MM.1S (cell line): Measurements from ENCODE around the gene LGMN.

Source experiments
- DNase-seq: peaks from one replicate; pipeline ENCODE4 v3.0.0-alpha.2; 2015
- H2AFZ ChIP-seq: fragments of 300-600 bp; sonication (generic); 2 replicates; pipeline ENCODE4 v1.6.0; 2016; ENCODE audit warnings: antibody characterized with exemption, low read length
- H3F3A ChIP-seq: fragments of 300-600 bp; sonication (generic); 2 replicates; pipeline ENCODE4 v1.6.1; 2016; ENCODE audit warnings: mild to moderate bottlenecking, antibody characterized with exemption, low read length, moderate library complexity, mixed read lengths; ENCODE audit not compliant: insufficient read depth
- H3K27ac ChIP-seq: fragments of 300-600 bp; sonication (generic); 2 replicates; pipeline ENCODE4 v1.5.1; 2016; ENCODE audit warnings: mild to moderate bottlenecking, low read length
- H3K27me3 ChIP-seq: fragments of 300-600 bp; sonication (generic); replicated peaks from 2 replicates; pipeline ENCODE4 v1.6.0; 2016; ENCODE audit warnings: low read length; ENCODE audit not compliant: insufficient read depth
- H3K36me3 ChIP-seq: fragments of 300-600 bp; sonication (generic); replicated peaks from 2 replicates; pipeline ENCODE4 v1.6.1; 2016; ENCODE audit warnings: mild to moderate bottlenecking, low read length, mixed read lengths; ENCODE audit not compliant: insufficient read depth
- H3K4me1 ChIP-seq: fragments of 300-600 bp; sonication (generic); 2 replicates; pipeline ENCODE4 v1.6.1; 2016; ENCODE audit warnings: low read length, mixed read lengths
- H3K4me2 ChIP-seq: fragments of 300-600 bp; sonication (generic); 2 replicates; pipeline ENCODE4 v1.6.0; 2016; ENCODE audit warnings: low read depth, low read length
- H3K4me3 ChIP-seq: fragments of 300-600 bp; sonication (generic); 2 replicates; pipeline ENCODE4 v1.5.1; 2016; ENCODE audit warnings: low read length, mixed read lengths
- H3K79me2 ChIP-seq: fragments of 300-600 bp; sonication (generic); 2 replicates; pipeline ENCODE4 v1.6.1; 2016; ENCODE audit warnings: mixed run types, low read length, mixed read lengths
- H3K9ac ChIP-seq: fragments of 300-600 bp; sonication (generic); 2 replicates; pipeline ENCODE4 v1.6.1; 2016; ENCODE audit warnings: low read length, mixed read lengths
- H3K9me2 ChIP-seq: fragments of 300-600 bp; sonication (generic); replicated peaks from 2 replicates; pipeline ENCODE4 v1.6.1; 2016; ENCODE audit warnings: mild to moderate bottlenecking, low read length, mixed read lengths; ENCODE audit not compliant: insufficient read depth
- H3K9me3 ChIP-seq: fragments of 300-600 bp; sonication (generic); replicated peaks from 2 replicates; pipeline ENCODE4 v1.6.1; 2016; ENCODE audit warnings: mild to moderate bottlenecking, low read length, mixed read lengths; ENCODE audit not compliant: insufficient read depth
- H4K20me1 ChIP-seq: fragments of 300-600 bp; sonication (generic); 2 replicates; pipeline ENCODE4 v1.6.1; 2016; ENCODE audit warnings: mild to moderate bottlenecking, low read length, moderate library complexity, mixed read lengths; ENCODE audit not compliant: insufficient read depth
- CTCF ChIP-seq: fragments of 300-600 bp; sonication (generic); IDR thresholded peaks from 2 replicates; pipeline ENCODE4 v1.5.1; 2016; ENCODE audit warnings: antibody characterized with exemption, low read length, mixed read lengths
- EZH2 ChIP-seq: fragments of 300-600 bp; sonication (generic); optimal IDR thresholded peaks from 2 replicates; pipeline ENCODE3; 2017; ENCODE audit warnings: low read depth, mild to moderate bottlenecking, antibody characterized with exemption, low read length, mixed read lengths
- EZH2phosphoT487 ChIP-seq: fragments of 300-600 bp; sonication (generic); IDR thresholded peaks from 2 replicates; pipeline ENCODE4 v1.6.1; 2018; ENCODE audit warnings: antibody characterized with exemption, low read length

LGMN gene

GRCh38 chr14:92712654-92713051 is 35.8 kb downstream of the LGMN start:
- Histone ChIP-seq H3K4me3 (no peak overlapping the region), H4K20me1 (no peaks in the 10 kb centered on the region), H3K9ac (no peak overlapping the region), H2AFZ (no peak overlapping the region), H3K9me2 (no peaks in the 10 kb centered on the region), H3K9me3 (no peaks in the 10 kb centered on the region), H3K27ac (no peak overlapping the region), H3K36me3 (no peaks in the 10 kb centered on the region), H3K4me2 (no peak overlapping the region), H3F3A (no peaks in the 10 kb centered on the region), H3K79me2 (no peaks in the 10 kb centered on the region), H3K4me1 (no peaks in the 10 kb centered on the region), H3K27me3 (no peaks in the 10 kb centered on the region)
- TF ChIP-seq EZH2phosphoT487 (no peak), CTCF (no peak), EZH2 (no peak)
- DNase-seq: no peak

GRCh38 chr14:92711976-92712653 is 36.3 kb downstream of the LGMN start:
- no peaks in the 10 kb centered on the region for H4K20me1 ChIP-seq
- H3K9me3 ChIP-seq: no peaks in the 10 kb centered on the region
- H3K4me1 ChIP-seq: no peaks in the 10 kb centered on the region
- no peak overlapping the region for H3K4me2 ChIP-seq
- no peak for DNase-seq
- H3K27ac ChIP-seq: no peak overlapping the region
- no peak overlapping the region for H2AFZ ChIP-seq
- no peaks in the 10 kb centered on the region for H3F3A ChIP-seq
- no peaks in the 10 kb centered on the region for H3K27me3 ChIP-seq
- no peaks in the 10 kb centered on the region for H3K36me3 ChIP-seq
- H3K9ac ChIP-seq: no peak overlapping the region
- no peak overlapping the region for H3K4me3 ChIP-seq
- TF ChIP-seq EZH2phosphoT487 (no peak), CTCF (no peak), EZH2 (no peak)
- H3K79me2 ChIP-seq: no peaks in the 10 kb centered on the region
- no peaks in the 10 kb centered on the region for H3K9me2 ChIP-seq

- Histone ChIP-seq H3K9ac (no peak overlapping the region), H3K9me3 (no peaks in the 10 kb centered on the region), H2AFZ (no peak overlapping the region), H3F3A (no peaks in the 10 kb centered on the region), H3K27ac (no peak overlapping the region), H3K4me2 (no peak overlapping the region), H3K79me2 (no peaks in the 10 kb centered on the region), H3K9me2 (no peaks in the 10 kb centered on the region), H3K36me3 (no peaks in the 10 kb centered on the region), H3K4me3 (no peak overlapping the region), H3K4me1 (no peaks in the 10 kb centered on the region), H4K20me1 (no peaks in the 10 kb centered on the region), H3K27me3 (no peaks in the 10 kb centered on the region)
- DNase-seq: no peak
- TF ChIP-seq EZH2: no peak
Observed at GRCh38 chr14:92710001-92710341, 38.5 kb downstream of the LGMN start.

- H3K27me3 ChIP-seq: no peaks in the 10 kb centered on the region
- H3K4me3 ChIP-seq: no peak overlapping the region
- no peak overlapping the region for H3K27ac ChIP-seq
- H3K9ac ChIP-seq: no peak overlapping the region
- DNase-seq: no peak
- H3K9me2 ChIP-seq: no peaks in the 10 kb centered on the region
- H3K36me3 ChIP-seq: no peaks in the 10 kb centered on the region
- H3K79me2 ChIP-seq: no peaks in the 10 kb centered on the region
- no peak overlapping the region for H3K4me2 ChIP-seq
- TF ChIP-seq EZH2: no peak
- no peak for TF ChIP-seq EZH2phosphoT487
- no peak for TF ChIP-seq CTCF
- H3K4me1 ChIP-seq: no peaks in the 10 kb centered on the region
- H4K20me1 ChIP-seq: no peaks in the 10 kb centered on the region
- no peak overlapping the region for H2AFZ ChIP-seq
- H3K9me3 ChIP-seq: no peaks in the 10 kb centered on the region
- no peaks in the 10 kb centered on the region for H3F3A ChIP-seq
Observed at GRCh38 chr14:92709340-92710000, 39.0 kb downstream of the LGMN start.
